Pancreas (tissue), 10 donors: Measurements from ENCODE around the gene FIS1. TPM values are rescaled to one million over a fixed set of nuclear protein-coding genes. Genes with fewer than 3 reads are reported as not detected.
"Not testable (repeated sequence)": the region's sequence is repeated elsewhere in the genome, so short reads cannot be mapped to it uniquely, and the experiment has no call there.

Experiments used
- ATAC-seq, 4 donors: fragments of 200-7000 bp; cut with Tn5 transposase; one replicate each; pipeline versions ENCODE4 v1.8.0 to v1.9.1; 2020; ENCODE audit warnings: mild to moderate bottlenecking in 4 of 4, moderate library complexity in 4 of 4
- DNase-seq, 6 donors: peaks; one replicate each; pipeline ENCODE4 v3.0.0-alpha.2; 2020
- FAIRE-seq: peaks from 2 replicates; lab custom pipeline; 2012; peaks lifted over from hg19 to GRCh38; lab: Jason Lieb, UNC
- H3K27ac ChIP-seq, 4 donors: fragments of 200-600 bp; sonication (generic); 1 replicate in 3 of 4; 2 replicates in 1 of 4; pipeline versions ENCODE4 v1.5.0 to v1.8.0; 2020
- H3K27me3 ChIP-seq, 4 donors: fragments of 200-600 bp; one replicate each; pipeline ENCODE4 v1.8.0; 2021
- H3K36me3 ChIP-seq, 3 donors: fragments of 200-600 bp; sonication (generic) in 1 of 3; one replicate each; pipeline versions ENCODE4 v1.5.0 to v1.8.0; 2020 to 2021
- H3K4me1 ChIP-seq, 3 donors: fragments of 200-600 bp; one replicate each; pipeline ENCODE4 v1.8.0; 2021
- H3K4me3 ChIP-seq, 4 donors: fragments of 200-600 bp; sonication (generic) in 2 of 4; one replicate each; pipeline versions ENCODE4 v1.5.0 to v1.8.0; 2020 to 2021
- H3K9me3 ChIP-seq, 4 donors: fragments of 200-600 bp; one replicate each; pipeline ENCODE4 v1.8.0; 2021
- WGBS, 2 donors: extraction: QIAGEN DNeasy Blood & Tissue Kit; methylation state at CpG; one replicate each; pipeline ENCODE4 v1.1.7; 2013; 5-methylcytosine and 5-hydroxymethylcytosine counted together
- intact Hi-C, 3 donors: fragments of 100-400 bp; cut with DNase I; formaldehyde crosslinking; loops; one replicate each; pipeline versions ENCODE4 v1.11.1 to v1.14.2; 2022
- polyA plus RNA-seq, 2 donors: library from polyadenylated mRNA; stranded (reverse); fragments of 200-250 nt; gene quantifications; one replicate each; pipeline ENCODE4 v1.2.3, GENCODE V29; 2013
- total RNA-seq, 6 donors: library from RNA; stranded (reverse); fragmentation: NEBNext Ultra II Directional in 4 of 6; extraction: Animal tissue kit (Norgen Biotek cat#: 25700) in 4 of 6; gene quantifications; one replicate each; pipeline versions ENCODE4 v1.2.1 to v1.2.4, GENCODE V29; 2021 to 2023
- TF ChIP-seq, protein P1 (sequence below), 4 donors: fragments of 200-600 bp; sonication (generic) in 3 of 4; IDR thresholded peaks; one replicate each; pipeline versions ENCODE4 v1.5.0 to v1.8.0; 2021; ENCODE audit warnings: antibody characterized with exemption in 4 of 4
- donor health status: healthy with polysubstance abuse.
- donor health status: DM: no; HTN: no; CAD: no; lungs with moderate emphysema.
- donor health status: DM: no; HTN: no; CAD: no.
- donor health status: control.
- donor health status: control.
- donor health status: Bipolar disorder and iron deficiency.
- donor health status: DM: yes; HTN: yes; CAD: no.
- donor health status: DM: no; HTN: no; CAD: no.
- donor health status: DM: no; HTN: no; CAD: no.
- donor health status: DM: yes; HTN: yes; CAD: no.

The FIS1 gene
- total and polyA plus RNA-seq, 8 donors = 75.4 to 144 (median 91.6) TPM

DNA sequence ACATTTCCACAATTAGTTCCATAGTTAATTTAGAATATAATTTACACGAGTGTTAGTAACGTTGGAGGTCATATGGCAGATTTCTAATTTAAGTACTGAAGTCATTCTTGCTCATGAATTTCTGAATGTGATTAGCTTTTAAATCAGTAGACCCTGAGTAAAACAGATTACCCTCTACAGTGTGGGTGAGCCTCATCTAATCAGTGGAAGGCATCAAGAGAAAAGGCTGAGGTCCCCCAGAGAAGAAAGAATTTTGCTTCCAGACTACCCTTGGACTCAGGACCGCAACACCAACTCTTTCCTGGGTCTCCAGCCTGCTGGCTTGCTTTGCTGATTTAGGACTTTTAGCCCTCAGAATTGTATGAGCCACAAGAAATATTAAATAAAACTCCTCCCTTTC is 43.6 kb upstream of the FIS1 start:
- Histone ChIP-seq H3K4me3 (no peak overlapping the region), H3K27ac (no peak overlapping the region), H3K9me3 (no peaks in the 10 kb centered on the region), H3K4me1 (no peaks in the 10 kb centered on the region), H3K36me3 (no peaks in the 10 kb centered on the region), H3K27me3 (no peaks in the 10 kb centered on the region)
- WGBS, 2 donors = 83 to 90% methylated on average over 3 of the region's 3 CpGs
- DNase-seq (no peak), ATAC-seq (no peak), FAIRE-seq (no peak)
- TF ChIP-seq, protein P1, sequence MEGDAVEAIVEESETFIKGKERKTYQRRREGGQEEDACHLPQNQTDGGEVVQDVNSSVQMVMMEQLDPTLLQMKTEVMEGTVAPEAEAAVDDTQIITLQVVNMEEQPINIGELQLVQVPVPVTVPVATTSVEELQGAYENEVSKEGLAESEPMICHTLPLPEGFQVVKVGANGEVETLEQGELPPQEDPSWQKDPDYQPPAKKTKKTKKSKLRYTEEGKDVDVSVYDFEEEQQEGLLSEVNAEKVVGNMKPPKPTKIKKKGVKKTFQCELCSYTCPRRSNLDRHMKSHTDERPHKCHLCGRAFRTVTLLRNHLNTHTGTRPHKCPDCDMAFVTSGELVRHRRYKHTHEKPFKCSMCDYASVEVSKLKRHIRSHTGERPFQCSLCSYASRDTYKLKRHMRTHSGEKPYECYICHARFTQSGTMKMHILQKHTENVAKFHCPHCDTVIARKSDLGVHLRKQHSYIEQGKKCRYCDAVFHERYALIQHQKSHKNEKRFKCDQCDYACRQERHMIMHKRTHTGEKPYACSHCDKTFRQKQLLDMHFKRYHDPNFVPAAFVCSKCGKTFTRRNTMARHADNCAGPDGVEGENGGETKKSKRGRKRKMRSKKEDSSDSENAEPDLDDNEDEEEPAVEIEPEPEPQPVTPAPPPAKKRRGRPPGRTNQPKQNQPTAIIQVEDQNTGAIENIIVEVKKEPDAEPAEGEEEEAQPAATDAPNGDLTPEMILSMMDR (IDR thresholded peaks at IDR 0.05) = no peak
- intact Hi-C loops = no loop called here

- Histone ChIP-seq H3K36me3 (no peaks in the 10 kb centered on the region), H3K4me1 (no peaks in the 10 kb centered on the region), H3K27ac (no peak overlapping the region), H3K4me3 (no peak overlapping the region), H3K27me3 (no peaks in the 10 kb centered on the region), H3K9me3 (no peaks in the 10 kb centered on the region)
- TF ChIP-seq, protein P1 (IDR thresholded peaks at IDR 0.05) = no peak
- DNase-seq (no peak), ATAC-seq (no peak), FAIRE-seq (no peak)
- WGBS, 2 donors = 64 to 73% methylated on average over 4 to 6 of the region's 6 CpGs
- intact Hi-C loops = no loop called here
Measured at GRCh38 chr7:101287032-101287431, 42.2 kb upstream of the FIS1 start.

- intact Hi-C loops, H3K27ac ChIP-seq, H3K9me3 ChIP-seq, H3K36me3 ChIP-seq, H3K4me3 ChIP-seq, H3K4me1 ChIP-seq, FAIRE-seq, H3K27me3 ChIP-seq: not testable (repeated sequence)
- peak; percentile 48 to 76 (median 62) for ATAC-seq
- DNase-seq = peak in 4 of 6 donors; percentile 33 to 64 (median 62)
- WGBS, 2 donors = 29 to 42% methylated on average over 3 of the region's 3 CpGs
Measured at GRCh38 chr7:101285880-101286279, 41.0 kb upstream of the FIS1 start.

DNA sequence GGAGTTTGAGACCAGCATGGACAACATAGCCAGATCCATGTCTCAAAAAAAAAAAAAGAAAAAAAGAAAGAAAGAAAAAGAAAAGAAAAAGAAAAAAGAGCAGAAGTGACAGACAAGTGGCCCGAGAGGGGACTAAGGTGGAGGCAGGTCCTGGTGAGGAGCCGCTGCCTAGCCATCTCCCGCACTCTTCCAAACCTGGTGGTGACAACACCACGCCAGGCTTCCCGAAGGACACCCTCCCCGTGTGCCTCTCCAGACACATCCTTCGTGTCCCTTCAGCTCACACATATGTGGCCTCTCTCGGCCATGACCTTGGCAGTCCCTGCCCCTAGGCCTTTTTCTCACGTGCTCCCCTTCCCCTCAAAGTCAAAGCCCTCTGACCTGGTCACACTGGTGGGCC is 40.3 kb upstream of the FIS1 start:
- intact Hi-C loops = no loop called here

DNA sequence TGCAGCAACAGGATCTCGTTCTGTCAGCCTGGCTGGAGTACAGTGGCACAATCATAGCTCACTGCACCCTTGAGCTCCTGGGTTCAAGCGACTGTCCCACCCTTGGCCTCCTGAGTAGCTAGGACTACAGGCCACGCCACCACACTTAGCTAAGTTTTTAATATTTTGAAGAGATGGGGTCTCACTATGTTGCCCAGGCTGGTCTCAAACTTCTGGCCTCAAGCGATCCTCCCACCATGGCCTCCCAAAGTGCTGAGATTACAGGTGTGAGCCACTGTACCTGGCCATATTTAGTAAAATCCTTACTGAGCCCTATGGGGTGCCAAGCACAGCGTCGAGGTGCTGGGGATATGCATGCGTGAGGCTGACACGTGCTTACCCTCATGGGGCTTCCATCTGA is 36.0 kb upstream of the FIS1 start:
- H3K36me3 ChIP-seq, ATAC-seq, H3K9me3 ChIP-seq, H3K27me3 ChIP-seq, intact Hi-C loops, FAIRE-seq, H3K27ac ChIP-seq, H3K4me1 ChIP-seq, H3K4me3 ChIP-seq: not testable (repeated sequence)
- DNase-seq = peak in 1 of 6 donors; percentile 12
- 87 to 88% methylated on average over 8 of the region's 8 CpGs for WGBS, 2 donors

More for the DNA sequence above, 40.3 kb upstream of the FIS1 start:
- no peak for ATAC-seq
- Histone ChIP-seq H3K4me1 (no peaks in the 10 kb centered on the region), H3K9me3 (no peaks in the 10 kb centered on the region), H3K27ac (no peak overlapping the region), H3K36me3 (no peaks in the 10 kb centered on the region), H3K4me3 (no peak overlapping the region), H3K27me3 (no peaks in the 10 kb centered on the region)
- DNase-seq = peak in 1 of 6 donors; percentile 25
- no peak for FAIRE-seq
- 54 to 55% methylated on average over 9 of the region's 9 CpGs for WGBS, 2 donors
- TF ChIP-seq, protein P1 (IDR thresholded peaks at IDR 0.05) = no peak

DNA sequence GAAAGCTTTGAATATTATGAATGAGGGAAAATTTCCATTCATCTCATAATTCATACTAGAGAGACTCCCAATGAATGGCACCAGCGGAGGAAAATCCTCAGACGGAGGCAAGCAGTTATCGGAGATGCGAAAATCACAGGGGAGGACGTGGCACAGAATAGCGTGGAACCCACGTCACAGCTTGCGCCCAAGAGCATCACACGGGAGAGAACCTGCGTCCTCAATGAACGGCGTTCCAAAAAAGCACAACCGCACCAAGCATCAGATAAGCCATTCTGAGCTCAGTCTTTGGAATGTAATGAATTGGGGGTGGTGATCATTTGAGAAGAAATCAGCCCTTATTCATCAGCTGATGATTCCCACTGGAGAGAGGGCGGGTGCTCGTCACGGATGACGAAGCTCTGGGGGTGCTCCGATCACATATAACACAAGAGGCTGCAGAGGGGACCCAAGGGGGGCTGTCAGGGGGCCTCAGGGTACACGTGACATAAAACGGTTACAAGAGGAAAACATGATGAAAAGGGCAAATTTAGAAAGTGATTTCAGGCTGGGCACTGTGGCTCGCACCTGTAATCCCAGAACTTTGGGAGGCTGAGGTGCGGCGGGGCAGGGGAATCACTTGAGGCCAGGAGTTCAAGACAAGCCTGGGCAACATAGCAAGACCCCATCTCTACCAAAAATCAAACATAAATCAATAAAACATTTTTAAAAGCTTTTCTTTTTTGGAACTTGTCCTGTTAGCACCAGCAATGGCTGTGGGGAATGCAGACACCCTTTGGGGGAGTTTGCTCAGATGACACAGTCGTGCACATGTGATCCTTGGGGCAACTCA is 33.8 kb upstream of the FIS1 start:
- no peaks in the 10 kb centered on the region for H3K27me3 ChIP-seq
- no peak for FAIRE-seq

More for the DNA sequence above, 33.8 kb upstream of the FIS1 start:
- peak in 1 of 6 donors; percentile 10 for DNase-seq
- no peak for ATAC-seq
- Histone ChIP-seq H3K9me3 (no peaks in the 10 kb centered on the region), H3K27ac (no peak overlapping the region), H3K4me3 (no peak overlapping the region), H3K36me3 (no peaks in the 10 kb centered on the region), H3K4me1 (no peaks in the 10 kb centered on the region)
- 72 to 82% methylated on average over 24 of the region's 24 CpGs for WGBS, 2 donors
- TF ChIP-seq, protein P1 (IDR thresholded peaks at IDR 0.05) = no peak
- intact Hi-C loops = loop anchor here in 2 of 3 donors (5.0 to 10.0 kb wide), 2 partner anchors 131 to 134 kb away; no protein-coding TSS in a partner anchor
